Smooth muscle cell of the brain vasculature (primary cell): Measurements from ENCODE around the gene TMEM186.
A peak's percentile ranks its signal among the peaks of the same experiment; 100 is the strongest.
"Not testable (repeated sequence)": the region's sequence is repeated elsewhere in the genome, so short reads cannot be mapped to it uniquely, and the experiment has no call there.

Experiments used
- DNase-seq: peaks from one replicate; pipeline ENCODE4 v3.0.0-alpha.2; 2012; ENCODE audit warnings: low read depth, low spot score

TMEM186 gene

GRCh38 chr16:8797364-8798173 is at the start of gene TMEM186, which contains the start of gene PMM2:
Gene TMEM186 (minus strand): TSS chr16:8797639. CDS start chr16:8797614, 25 bp downstream.
Gene PMM2 (plus strand): TSS chr16:8797839. CDS start chr16:8797883, 44 bp downstream.
- peak; percentile 89 for DNase-seq

- DNase-seq: no peak
Observed at GRCh38 chr16:8847145-8847544, 49.7 kb upstream of the TMEM186 start.

GRCh38 chr16:8846401-8846932 is 49.0 kb upstream of the TMEM186 start:
- no peak for DNase-seq

GRCh38 chr16:8845699-8846298 is 48.4 kb upstream of the TMEM186 start:
- DNase-seq: no peak

- DNase-seq: not testable (repeated sequence)
Observed at GRCh38 chr16:8843296-8843695, 45.9 kb upstream of the TMEM186 start.

- DNase-seq: not testable (repeated sequence)
Observed at GRCh38 chr16:8842016-8842415, 44.6 kb upstream of the TMEM186 start.

GRCh38 chr16:8837594-8837993 is 40.2 kb upstream of the TMEM186 start:
- not testable (repeated sequence) for DNase-seq

- DNase-seq: not testable (repeated sequence)
Observed at GRCh38 chr16:8836797-8837196, 39.4 kb upstream of the TMEM186 start.

- DNase-seq: no peak
Observed at GRCh38 chr16:8832717-8833105, 35.3 kb upstream of the TMEM186 start.

- DNase-seq: no peak
Observed at GRCh38 chr16:8831871-8832716, 34.7 kb upstream of the TMEM186 start.

- DNase-seq: no peak
Observed at GRCh38 chr16:8831450-8831849, 34.0 kb upstream of the TMEM186 start.

GRCh38 chr16:8828541-8829165 is 31.2 kb upstream of the TMEM186 start:
- DNase-seq: no peak

- no peak for DNase-seq
Observed at GRCh38 chr16:8826278-8826879, 28.9 kb upstream of the TMEM186 start.

- DNase-seq: no peak
Observed at GRCh38 chr16:8822403-8822802, 25.0 kb upstream of the TMEM186 start.

GRCh38 chr16:8819411-8820034 is 22.1 kb upstream of the TMEM186 start:
- DNase-seq: no peak

- no peak for DNase-seq
Observed at GRCh38 chr16:8818504-8819270, 21.2 kb upstream of the TMEM186 start.

GRCh38 chr16:8816967-8817655 is 19.7 kb upstream of the TMEM186 start:
- no peak for DNase-seq

- DNase-seq: no peak
Observed at GRCh38 chr16:8814095-8814806, 16.8 kb upstream of the TMEM186 start.
